Left ventricle myocardium inferior (tissue), 1 donor: ENCODE data around the gene SLC9A3. TPM values are rescaled to one million over a fixed set of nuclear protein-coding genes. Genes with fewer than 3 reads are reported as not detected.

ENCODE experiments used
- DNase-seq: peaks from one replicate; pipeline ENCODE4 v3.0.0-alpha.2; 2020
- H3K27ac ChIP-seq: fragments of 200-600 bp; replicated peaks from 2 replicates; pipeline ENCODE4 v1.8.0; 2021
- H3K27me3 ChIP-seq: fragments of 200-600 bp; 2 replicates; pipeline ENCODE4 v1.8.0; 2021; ENCODE audit warnings: low read depth
- H3K36me3 ChIP-seq: fragments of 200-600 bp; 2 replicates; pipeline ENCODE4 v1.8.0; 2021
- H3K4me1 ChIP-seq: fragments of 200-600 bp; 2 replicates; pipeline ENCODE4 v1.8.0; 2021
- H3K4me3 ChIP-seq: fragments of 200-600 bp; 2 replicates; pipeline ENCODE4 v1.8.0; 2021; ENCODE audit warnings: mild to moderate bottlenecking, moderate library complexity
- H3K9me3 ChIP-seq: fragments of 200-600 bp; replicated peaks from 2 replicates; pipeline ENCODE4 v1.8.0; 2021
- CTCF ChIP-seq: fragments of 200-600 bp; IDR thresholded peaks from 2 replicates; pipeline ENCODE4 v1.8.0; 2021; ENCODE audit warnings: antibody characterized with exemption, mild to moderate bottlenecking, borderline replicate concordance
- intact Hi-C: fragments of 100-400 bp; cut with micrococcal nuclease; formaldehyde crosslinking; loops from one replicate; pipeline ENCODE4 v1.11.0; 2022
- total RNA-seq: library from RNA; stranded (reverse); fragmentation: NEBNext Ultra II Directional; extraction: Animal tissue kit (Norgen Biotek cat#: 25700); gene quantifications from one replicate; pipeline ENCODE4 v1.2.1, GENCODE V29; 2021
- donor health status: DM: no; HTN: yes; CAD: no; lungs with severe emphysema.

The SLC9A3 gene
- total RNA-seq, 1 donor from 2014 or later, result 0.91 TPM

- no peak overlapping the region for H3K4me3 ChIP-seq
- H3K27me3 ChIP-seq, result no peaks in the 10 kb centered on the region
- H3K9me3 ChIP-seq, result no peaks in the 10 kb centered on the region
- no peak for DNase-seq
- H3K27ac ChIP-seq, result no peak overlapping the region
- peaks cover 26% of the 10 kb centered on the region for H3K4me1 ChIP-seq
- intact Hi-C loops, result no loop called here
- no peaks in the 10 kb centered on the region for H3K36me3 ChIP-seq
- no peak for TF ChIP-seq CTCF
Measured at GRCh38 chr5:439636-440035, 84.6 kb downstream of the SLC9A3 start.

DNA sequence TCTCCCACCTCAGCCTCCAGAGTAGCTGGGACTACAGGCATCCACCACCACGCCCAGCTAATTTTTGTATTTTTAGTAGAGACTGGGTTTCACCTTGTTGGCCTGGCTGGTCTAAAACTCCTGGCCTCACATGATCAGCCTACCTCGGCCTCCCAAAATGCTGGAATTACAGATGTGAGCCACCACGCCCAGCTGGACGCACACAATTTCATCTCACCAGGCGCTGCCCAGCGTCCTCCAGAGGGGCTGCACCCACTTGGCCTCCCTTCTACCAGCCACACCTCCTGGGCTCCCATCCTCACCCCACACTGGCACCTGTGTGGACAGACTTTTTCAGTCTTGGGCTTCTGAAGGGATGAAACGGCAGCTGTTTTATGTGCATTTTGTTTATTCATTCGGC lies 85.1 kb downstream of the SLC9A3 start:
- Histone ChIP-seq H3K4me3 (no peak overlapping the region), H3K27me3 (no peaks in the 10 kb centered on the region), H3K36me3 (no peaks in the 10 kb centered on the region), H3K27ac (no peak overlapping the region), H3K4me1 (peaks cover 22% of the 10 kb centered on the region), H3K9me3 (no peaks in the 10 kb centered on the region)
- DNase-seq, result no peak
- TF ChIP-seq CTCF, result no peak
- intact Hi-C loops, result no loop called here

GRCh38 chr5:438481-438981 lies 85.7 kb downstream of the SLC9A3 start:
- no peak for DNase-seq
- Histone ChIP-seq H3K36me3 (no peaks in the 10 kb centered on the region), H3K27ac (no peak overlapping the region), H3K27me3 (no peaks in the 10 kb centered on the region), H3K4me3 (no peak overlapping the region), H3K4me1 (peaks cover 16% of the 10 kb centered on the region), H3K9me3 (no peaks in the 10 kb centered on the region)
- intact Hi-C loops, result no loop called here
- TF ChIP-seq CTCF, result no peak

DNA sequence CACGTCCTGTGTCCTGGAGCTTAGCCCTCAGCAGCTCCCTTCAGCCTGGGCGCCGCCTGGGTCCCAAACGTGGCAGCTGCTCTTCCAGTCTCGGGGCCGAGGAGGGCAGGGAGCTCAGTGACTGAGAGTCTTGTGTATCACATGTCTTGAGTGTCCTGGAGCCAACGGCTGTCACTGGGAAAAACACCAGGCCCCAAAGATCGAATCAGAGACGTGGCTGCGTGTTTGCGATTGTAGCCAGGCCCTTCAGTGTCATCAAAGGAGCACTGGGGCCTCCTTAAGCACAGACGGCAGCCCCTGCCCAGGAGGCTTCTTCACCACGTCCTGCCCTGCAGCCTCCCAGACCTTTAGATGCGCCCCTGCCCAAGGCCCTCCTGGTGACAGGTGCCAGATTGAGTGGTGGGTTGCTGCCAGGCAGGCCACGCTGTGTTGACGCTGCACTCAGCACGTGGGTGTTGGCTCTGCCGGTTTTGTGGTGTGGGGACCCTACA lies 86.9 kb downstream of the SLC9A3 start:
- Histone ChIP-seq H3K9me3 (no peaks in the 10 kb centered on the region), H3K4me1 (peaks cover 5% of the 10 kb centered on the region), H3K27me3 (no peaks in the 10 kb centered on the region), H3K4me3 (no peak overlapping the region), H3K36me3 (no peaks in the 10 kb centered on the region), H3K27ac (no peak overlapping the region)
- TF ChIP-seq CTCF, result no peak
- intact Hi-C loops, result no loop called here
- DNase-seq, result no peak

- TF ChIP-seq CTCF, result no peak
- no peaks in the 10 kb centered on the region for H3K36me3 ChIP-seq
- no peak for DNase-seq
- no peaks in the 10 kb centered on the region for H3K27me3 ChIP-seq
- H3K4me3 ChIP-seq, result no peak overlapping the region
- intact Hi-C loops, result no loop called here
- no peak overlapping the region for H3K27ac ChIP-seq
- no peaks in the 10 kb centered on the region for H3K9me3 ChIP-seq
- no peaks in the 10 kb centered on the region for H3K4me1 ChIP-seq
Measured at GRCh38 chr5:436641-436975, 87.6 kb downstream of the SLC9A3 start.
